GM13976 (cell line): Measurements from ENCODE around the gene CCDC183.

Experiments
- DNase-seq: peaks from one replicate; pipeline ENCODE4 v3.0.0; 2012; ENCODE audit warnings: low spot score
- CTCF ChIP-seq: IDR thresholded peaks from 2 replicates; pipeline ENCODE4 v1.5.1; 2012; ENCODE audit warnings: borderline replicate concordance, mild to moderate bottlenecking; ENCODE audit not compliant: insufficient read depth; ENCODE audit errors: extremely low read depth, missing control alignments, control extremely low read depth
- in situ Hi-C: fragments of 300-500 bp; cut with MboI; formaldehyde crosslinking; loops from one replicate; pipeline ENCODE4 v1.12.0; 2022; ENCODE audit warnings: low sequenced_read_pairs, mixed read lengths, inconsistent platforms; ENCODE audit not compliant: unreplicated experiment

The CCDC183 gene

GRCh38 chr9:136826188-136826541 is 30.0 kb downstream of the CCDC183 start:
- in situ Hi-C loops = no loop called here
- no peak for TF ChIP-seq CTCF
- DNase-seq = no peak

GRCh38 chr9:136826703-136827582 is 30.8 kb downstream of the CCDC183 start:
- no peak for TF ChIP-seq CTCF
- in situ Hi-C loops = no loop called here
- no peak for DNase-seq

GRCh38 chr9:136827794-136828473 is 31.8 kb downstream of the CCDC183 start:
- no peak for TF ChIP-seq CTCF
- no peak for DNase-seq
- in situ Hi-C loops = no loop called here

GRCh38 chr9:136828474-136829140 is 32.5 kb downstream of the CCDC183 start:
- in situ Hi-C loops = no loop called here
- no peak for TF ChIP-seq CTCF
- DNase-seq = no peak

- no peak for DNase-seq
- in situ Hi-C loops = no loop called here
- TF ChIP-seq CTCF = no peak
Observed at GRCh38 chr9:136829412-136829811, 33.3 kb downstream of the CCDC183 start.

GRCh38 chr9:136829981-136830885 is 34.1 kb downstream of the CCDC183 start:
- in situ Hi-C loops = no loop called here

More at GRCh38 chr9:136829981-136830885, 34.1 kb downstream of the CCDC183 start:
- DNase-seq = no peak
- no peak for TF ChIP-seq CTCF
